RPMI8226 (cell line): ENCODE measurements around the gene RAB11FIP3.

Experiments used
- DNase-seq: peaks from one replicate; pipeline ENCODE4 v3.0.0-alpha.2; 2015

The RAB11FIP3 gene

GRCh38 chr16:556474-557173 is 131.2 kb downstream of the RAB11FIP3 start:
- no peak for DNase-seq

- no peak for DNase-seq
Measured at GRCh38 chr16:557463-558297, 132.2 kb downstream of the RAB11FIP3 start.

GRCh38 chr16:558298-559020 is 133.0 kb downstream of the RAB11FIP3 start:
- no peak for DNase-seq

- no peak for DNase-seq
Measured at GRCh38 chr16:559021-559380, 133.6 kb downstream of the RAB11FIP3 start.

GRCh38 chr16:559411-560203 is 134.2 kb downstream of the RAB11FIP3 start:
- DNase-seq = no peak

- no peak for DNase-seq
Measured at GRCh38 chr16:560204-560700, 134.8 kb downstream of the RAB11FIP3 start, which contains the start of gene PRR35. PRR35 (plus strand) TSS chr16:560394; CDS start chr16:563295, 2,901 bp downstream.

GRCh38 chr16:560701-561412 is 135.4 kb downstream of the RAB11FIP3 start:
- no peak for DNase-seq

GRCh38 chr16:561413-561794 is 136.0 kb downstream of the RAB11FIP3 start:
- no peak for DNase-seq

- DNase-seq = no peak
Measured at GRCh38 chr16:561957-562938, 136.8 kb downstream of the RAB11FIP3 start.

GRCh38 chr16:563072-563644 is 137.7 kb downstream of the RAB11FIP3 start:
- peak; percentile 44 for DNase-seq

- no peak for DNase-seq
Measured at GRCh38 chr16:564690-565418, 139.4 kb downstream of the RAB11FIP3 start.

- DNase-seq = no peak
Measured at GRCh38 chr16:565419-566330, 140.2 kb downstream of the RAB11FIP3 start.

- peak; percentile 94 for DNase-seq
Measured at GRCh38 chr16:566475-567372, 141.3 kb downstream of the RAB11FIP3 start, which contains the start of gene NHLRC4. NHLRC4 (plus strand) TSS chr16:567005; CDS start chr16:568048, 1,043 bp downstream.

- DNase-seq = no peak
Measured at GRCh38 chr16:567373-568256, 142.2 kb downstream of the RAB11FIP3 start.

- DNase-seq = no peak
Measured at GRCh38 chr16:568401-569258, 143.2 kb downstream of the RAB11FIP3 start.
